Lung (tissue), 16 donors: ENCODE data around the gene CDC34. TPM values are rescaled to one million over a fixed set of nuclear protein-coding genes. Genes with fewer than 3 reads are reported as not detected.

Source experiments
- ATAC-seq: fragments of 200-7000 bp; cut with Tn5 transposase; one replicate; pipeline ENCODE4 v1.9.1; 2020; ENCODE audit warnings: moderate number of reproducible peaks; ENCODE audit not compliant: insufficient read depth, low FRiP score
- DNase-seq, 3 donors: peaks; one replicate each; pipeline ENCODE4 v3.0.0-alpha.2; 2013 to 2017
- H3K27ac ChIP-seq, 2 donors: one replicate each; pipeline ENCODE4 v1.5.1; 2013; ENCODE audit warnings: mild to moderate bottlenecking in 2 of 2, moderate library complexity in 2 of 2, control low read depth in 1 of 2, inconsistent platforms in 1 of 2, low read depth in 1 of 2, low read length in 1 of 2
- H3K27me3 ChIP-seq, 3 donors: one replicate each; pipeline ENCODE4 v1.5.1; 2013; ENCODE audit warnings: low read length in 2 of 3; ENCODE audit not compliant: control insufficient read depth in 3 of 3, insufficient read depth in 3 of 3
- H3K36me3 ChIP-seq, 4 donors: one replicate each; pipeline ENCODE4 v1.5.1; 2013; ENCODE audit warnings: low read length in 4 of 4, mild to moderate bottlenecking in 1 of 4, moderate library complexity in 1 of 4; ENCODE audit not compliant: control insufficient read depth in 4 of 4, insufficient read depth in 4 of 4
- H3K4me1 ChIP-seq, 5 donors: one replicate each; pipeline ENCODE4 v1.5.1; 2013; ENCODE audit warnings: low read length in 5 of 5, mild to moderate bottlenecking in 2 of 5, moderate library complexity in 1 of 5; ENCODE audit not compliant: control insufficient read depth in 5 of 5, insufficient read depth in 5 of 5
- H3K4me3 ChIP-seq: one replicate; pipeline ENCODE4 v1.5.1; 2013; ENCODE audit warnings: mild to moderate bottlenecking, control low read depth, moderate library complexity
- H3K9ac ChIP-seq, 2 donors: one replicate each; pipeline ENCODE4 v1.5.1; 2013; ENCODE audit warnings: low read length in 2 of 2, control low read depth in 1 of 2; ENCODE audit not compliant: insufficient read depth in 1 of 2
- H3K9me3 ChIP-seq, 4 donors: one replicate each; pipeline ENCODE4 v1.5.1; 2013; ENCODE audit warnings: low read length in 3 of 4, mild to moderate bottlenecking in 1 of 4, moderate library complexity in 1 of 4; ENCODE audit not compliant: control insufficient read depth in 4 of 4, insufficient read depth in 3 of 4
- CTCF ChIP-seq: IDR thresholded peaks from 2 replicates; pipeline ENCODE4 v1.5.1; 2012; ENCODE audit warnings: mild to moderate bottlenecking; ENCODE audit errors: control extremely low read depth, extremely low read depth
- WGBS, 2 donors: extraction: QIAGEN DNeasy Blood & Tissue Kit; methylation state at CpG; one replicate each; pipeline ENCODE4 v1.1.7; 2013; 5-methylcytosine and 5-hydroxymethylcytosine counted together
- long read RNA-seq, 5 donors: transcript quantifications; one replicate each; lab custom pipeline, GENCODE V29; 2026
- polyA plus RNA-seq, 2 donors: library from polyadenylated mRNA; stranded (reverse); fragments of 200-250 nt; gene quantifications; one replicate each; pipeline ENCODE4 v1.2.1, GENCODE V29; 2013
- total RNA-seq, 2 donors: library from RNA; depleted of rRNA in 1 of 2; stranded (reverse); fragments of >200 nt in 1 of 2; gene quantifications; one replicate each; pipeline ENCODE4 v1.2.1, GENCODE V29; 2014 to 2021
- donor health status: control.
- donor health status: control.
- donor health status: Bipolar disorder and iron deficiency.
- donor health status: healthy.
- donor health status: DM: yes; HTN: yes; CAD: no.

CDC34 gene
- total RNA-seq (10 to 100 TPM; 42.9 to 67.9 TPM), polyA plus RNA-seq (10 to 100 TPM; 52.3 to 89.1 TPM)
- long read RNA-seq, donor 1, transcript CDC34-201 (5 exons, 1,471 nt): major isoform, 29 of 49 reads
- long read RNA-seq, donor 1, partial matches to known transcripts: 17 of 49 reads
- long read RNA-seq, donor 1, other reads (novel, unspliced or antisense): 0 of 49 reads
- long read RNA-seq, donor 2, transcript CDC34-201 (5 exons, 1,471 nt): major isoform, 10 of 11 reads
- long read RNA-seq, donor 2, partial matches to known transcripts: 0 of 11 reads
- long read RNA-seq, donor 2, other reads (novel, unspliced or antisense): 0 of 11 reads
- long read RNA-seq, donor 3, transcript CDC34-201 (5 exons, 1,471 nt): major isoform, 17 of 20 reads
- long read RNA-seq, donor 3, partial matches to known transcripts: 0 of 20 reads
- long read RNA-seq, donor 3, other reads (novel, unspliced or antisense): 0 of 20 reads
- long read RNA-seq, donor 4, transcript CDC34-201 (5 exons, 1,471 nt): major isoform, 15 of 18 reads
- long read RNA-seq, donor 4, partial matches to known transcripts: 0 of 18 reads
- long read RNA-seq, donor 4, other reads (novel, unspliced or antisense): 0 of 18 reads
- long read RNA-seq, donor 5, transcript CDC34-201 (5 exons, 1,471 nt): major isoform, 27 of 43 reads
- long read RNA-seq, donor 5, partial matches to known transcripts: 12 of 43 reads
- long read RNA-seq, donor 5, other reads (novel, unspliced or antisense): 0 of 43 reads

- no peak for ATAC-seq
- no peak for TF ChIP-seq CTCF
- Histone ChIP-seq H3K27me3 (no peaks in the 10 kb centered on the region), H3K9me3 (peaks cover 0 to 2% (median 0%) of the 10 kb centered on the region in 4 donors), H3K4me3 (peak within 1 kb of the TSS; percentile 90), H3K27ac (peak within 1 kb of the TSS; percentile 92 to 99), H3K9ac (peak within 1 kb of the TSS; percentile 63 to 89), H3K36me3 (peaks cover 2 to 14% (median 6%) of the 10 kb centered on the region in 4 donors), H3K4me1 (peaks cover 0 to 20% (median 8%) of the 10 kb centered on the region in 5 donors)
- no peak for DNase-seq
- 0% methylated on average over 41 to 84 of the region's 84 CpGs for WGBS, 2 donors
Observed at GRCh38 chr19:531753-532560, at the start of gene CDC34. Gene CDC34 (plus strand): TSS chr19:531760. CDS start chr19:531932, 172 bp downstream.

GRCh38 chr19:482186-483041 lies 49.1 kb upstream of the CDC34 start:
- H3K9ac ChIP-seq: no peak overlapping the region
- peaks cover 0 to 8% (median 3%) of the 10 kb centered on the region in 4 donors for H3K9me3 ChIP-seq
- no peak overlapping the region for H3K4me3 ChIP-seq
- no peaks in the 10 kb centered on the region for H3K36me3 ChIP-seq
- no peak for TF ChIP-seq CTCF
- 58 to 64% methylated on average over 20 of the region's 20 CpGs for WGBS, 2 donors
- H3K27ac ChIP-seq: no peak overlapping the region
- peaks cover 0 to 12% (median 0%) of the 10 kb centered on the region in 3 donors for H3K27me3 ChIP-seq
- DNase-seq: no peak
- H3K4me1 ChIP-seq: peaks cover 0 to 4% (median 2%) of the 10 kb centered on the region in 5 donors
- no peak for ATAC-seq

GRCh38 chr19:483332-484072 lies 48.1 kb upstream of the CDC34 start:
- ATAC-seq: no peak
- Histone ChIP-seq H3K4me3 (no peak overlapping the region), H3K9ac (no peak overlapping the region), H3K4me1 (peaks cover 0 to 4% (median 2%) of the 10 kb centered on the region in 5 donors), H3K9me3 (peaks cover 0 to 8% (median 3%) of the 10 kb centered on the region in 4 donors), H3K27ac (no peak overlapping the region), H3K36me3 (no peaks in the 10 kb centered on the region), H3K27me3 (peaks cover 0 to 12% (median 0%) of the 10 kb centered on the region in 3 donors)
- TF ChIP-seq CTCF: no peak
- DNase-seq: no peak
- 54 to 62% methylated on average over 21 of the region's 21 CpGs for WGBS, 2 donors
